ENCODE results near the gene RNF208. TPM values are rescaled to one million over a fixed set of nuclear protein-coding genes. Genes with fewer than 3 reads are reported as not detected.
A peak's percentile ranks its signal among the peaks of the same experiment; 100 is the strongest.
"Not testable (repeated sequence)": the region's sequence is repeated elsewhere in the genome, so short reads cannot be mapped to it uniquely, and the experiment has no call there.

The RNF208 gene
- total and polyA plus RNA-seq, 2 donors (not counting 3 experiments of a cell fraction or from before 2014, with no cell fraction given) = 1.3 to 4.8 TPM

DNA sequence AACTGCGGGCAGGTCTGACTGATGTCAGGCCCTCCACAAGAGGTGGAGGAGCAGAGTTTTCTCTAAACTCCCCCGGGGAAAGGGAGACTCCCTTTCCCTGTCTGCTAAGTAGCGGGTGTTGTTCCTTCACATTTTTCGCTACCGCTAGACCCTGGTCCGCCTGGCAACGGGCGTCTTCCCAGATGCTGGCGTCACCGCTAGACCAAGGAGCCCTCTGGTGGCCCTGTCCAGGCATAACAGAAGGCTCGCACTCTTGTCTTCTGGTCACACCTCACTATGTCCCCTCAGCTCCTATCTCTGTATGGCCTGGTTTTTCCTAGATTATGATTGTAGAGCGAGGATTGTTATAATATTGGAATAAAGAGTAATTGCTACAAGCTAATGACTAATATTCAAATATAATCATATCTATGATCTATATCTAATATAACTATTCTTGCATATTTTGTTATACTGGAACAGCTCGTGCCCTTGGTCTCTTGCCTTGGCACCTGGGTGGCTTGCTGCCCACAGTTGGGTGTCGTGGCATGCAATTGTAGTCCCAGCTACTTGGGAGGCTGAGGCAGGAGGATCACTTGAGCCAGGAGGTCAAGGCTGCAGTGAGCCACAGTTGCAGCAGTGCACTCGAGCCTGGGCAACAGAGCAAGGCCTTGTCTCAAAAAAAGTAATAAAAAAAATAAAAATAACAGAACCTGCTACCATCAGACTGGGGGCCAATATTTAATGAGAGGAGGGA is 40.3 kb upstream of the RNF208 start:
- peak; percentile 29 for DNase-seq (ENCODE audit: low read depth, low spot score)
- POLR2A ChIA-PET = not testable (repeated sequence)

More for the DNA sequence above, 40.3 kb upstream of the RNF208 start:
- FAIRE-seq; BruUV-seq (replicated peaks); H3K79me2 ChIP-seq (ENCODE audit: control insufficient read depth, insufficient read depth, low read length); H3K9ac ChIP-seq (replicated peaks; ENCODE audit: extremely low read depth, insufficient read depth, low read length); H4K20me1 ChIP-seq (replicated peaks; ENCODE audit: control insufficient read depth, extremely low read depth, insufficient read depth, low read length); H2AFZ ChIP-seq (ENCODE audit: low read depth, low read length); H3K9me1 ChIP-seq (replicated peaks; ENCODE audit: control insufficient read depth, extremely low read depth, insufficient read depth, low read length); H3K27ac ChIP-seq (ENCODE audit: insufficient read depth, low read depth, low read length); H3K4me2 ChIP-seq (ENCODE audit: insufficient read depth, low read length); dilution Hi-C loops (cut with MboI; ENCODE audit: extremely low pct_ligation_motif_present, low sequenced_read_pairs); H3K27me3 ChIP-seq (ENCODE audit: control insufficient read depth in 2 of 2, insufficient read depth in 2 of 2, low read length in 2 of 2); H3K9me3 ChIP-seq (replicated peaks; ENCODE audit: control insufficient read depth, insufficient read depth, low read length); H3K4me1 ChIP-seq (ENCODE audit: control insufficient read depth, extremely low read depth, insufficient read depth, low read length); H3K4me3 ChIP-seq (replicated peaks in 1 of 3; ENCODE audit: insufficient read depth in 1 of 3, low read depth in 1 of 3, low read length in 3 of 3): not testable (repeated sequence)
- CTCF ChIA-PET = interaction anchor here (1.2 to 3.1 kb wide), 5 partner anchors 15 to 139 kb away, joined by 3 to 23 read pairs (median 4); partner anchors contain the start of gene TOR4A
- intact Hi-C loops (cut with micrococcal nuclease) = loop anchor here (1.0 kb wide), 1 partner anchor 26 kb away; no protein-coding TSS in a partner anchor
- TF ChIP-seq CTCF (IDR thresholded peaks at IDR 0.05; ENCODE audit: extremely low read depth in 1 of 2, insufficient read depth in 1 of 2, low read depth in 1 of 2, low read length in 2 of 2) = peak; percentile 27 to 30
- peaks cover 2 to 25% of the 10 kb centered on the region in 2 experiments for H3K36me3 ChIP-seq (ENCODE audit: control insufficient read depth in 2 of 2, extremely low read depth in 1 of 2, insufficient read depth in 2 of 2, low read length in 2 of 2)

All from endothelial cell of umbilical vein (primary cell).